GF-D8 (cell line): ENCODE measurements around the gene STX1B.

Source experiments
- DNase-seq: peaks from one replicate; lab custom pipeline; 2025; lab: John Stamatoyannopoulos, UW

STX1B gene

GRCh38 chr16:30979170-30980022 is 31.0 kb downstream of the STX1B start:
- no peak for DNase-seq

- no peak for DNase-seq
Observed at GRCh38 chr16:30977502-30977901, 32.9 kb downstream of the STX1B start.

GRCh38 chr16:30976486-30976885 is 34.0 kb downstream of the STX1B start:
- DNase-seq: no peak

GRCh38 chr16:30974348-30974747 is 36.1 kb downstream of the STX1B start:
- DNase-seq: no peak

GRCh38 chr16:30972872-30973271 is 37.6 kb downstream of the STX1B start:
- no peak for DNase-seq

GRCh38 chr16:30971298-30971697 is 39.1 kb downstream of the STX1B start:
- no peak for DNase-seq

- no peak for DNase-seq
Observed at GRCh38 chr16:30969246-30969842, 41.1 kb downstream of the STX1B start.

GRCh38 chr16:30967795-30968194 is 42.6 kb downstream of the STX1B start:
- DNase-seq: no peak

GRCh38 chr16:30966033-30966619 is 44.3 kb downstream of the STX1B start:
- DNase-seq: no peak

GRCh38 chr16:30965436-30965835 is 45.0 kb downstream of the STX1B start:
- DNase-seq: no peak

- DNase-seq: no peak
Observed at GRCh38 chr16:30964574-30965226, 45.7 kb downstream of the STX1B start.

GRCh38 chr16:30963925-30964511 is 46.4 kb downstream of the STX1B start:
- DNase-seq: no peak

GRCh38 chr16:30961384-30961783 is 49.1 kb downstream of the STX1B start:
- DNase-seq: no peak

GRCh38 chr16:30958175-30959079 is 52.0 kb downstream of the STX1B start:
- DNase-seq: no peak

GRCh38 chr16:30957456-30958174 is 52.8 kb downstream of the STX1B start, which contains the start of gene SETD1A:
SETD1A (plus strand) TSS chr16:30957754; CDS start chr16:30958732, 978 bp downstream.
- peak; percentile 86 for DNase-seq

GRCh38 chr16:30956601-30957455 is 53.6 kb downstream of the STX1B start:
- peak; percentile 68 for DNase-seq

GRCh38 chr16:30954993-30955392 is 55.4 kb downstream of the STX1B start:
- DNase-seq: no peak

GRCh38 chr16:30953511-30954124 is 56.8 kb downstream of the STX1B start:
- peak; percentile 35 for DNase-seq

- no peak for DNase-seq
Observed at GRCh38 chr16:30953111-30953510, 57.3 kb downstream of the STX1B start.
